Central memory CD8-positive, alpha-beta T cell (primary cell): ENCODE results near the gene CSF2RB.

Experiments
- ATAC-seq: fragments of 150-1000 bp; cut with Tn5 transposase; replicated peaks from 2 replicates; pipeline ENCODE4 v1.10.0; 2022; ENCODE audit warnings: mild to moderate bottlenecking, moderate FRiP score, moderate number of reproducible peaks; ENCODE audit not compliant: poor library complexity, severe bottlenecking; ENCODE audit errors: extremely low read depth
- DNase-seq, 2 donors: peaks; one replicate each; pipeline ENCODE4 v3.0.0; 2021; ENCODE audit warnings: low spot score in 2 of 2
- H3K27ac Mint-ChIP-seq: one replicate; pipeline ENCODE4 v1.8.0; 2022; ENCODE audit warnings: low read depth, mild to moderate bottlenecking, moderate library complexity, mixed read lengths
- H3K27me3 Mint-ChIP-seq: one replicate; pipeline ENCODE4 v1.8.0; 2022; ENCODE audit warnings: mixed read lengths
- H3K36me3 Mint-ChIP-seq: one replicate; pipeline ENCODE4 v1.8.0; 2022; ENCODE audit warnings: mild to moderate bottlenecking, moderate library complexity, mixed read lengths; ENCODE audit not compliant: insufficient read depth
- H3K4me1 Mint-ChIP-seq: one replicate; pipeline ENCODE4 v1.8.0; 2022; ENCODE audit warnings: mixed read lengths
- H3K4me3 Mint-ChIP-seq: one replicate; pipeline ENCODE4 v1.8.0; 2022; ENCODE audit warnings: mild to moderate bottlenecking, moderate library complexity, mixed read lengths
- H3K9me3 Mint-ChIP-seq: one replicate; pipeline ENCODE4 v1.8.0; 2022; ENCODE audit warnings: mixed read lengths

CSF2RB gene

GRCh38 chr22:36898690-36899089, 14.7 kb upstream of the CSF2RB start:
- Mint-ChIP-seq H3K36me3 (no peaks in the 10 kb centered on the region), H3K27ac (no peak overlapping the region), H3K4me3 (no peak overlapping the region), H3K27me3 (peaks cover 67% of the 10 kb centered on the region), H3K4me1 (peaks cover 7% of the 10 kb centered on the region), H3K9me3 (no peaks in the 10 kb centered on the region)
- DNase-seq = no peak
- no peak for ATAC-seq

- DNase-seq (no peak), ATAC-seq (no peak)
- no peak overlapping the region for H3K27ac Mint-ChIP-seq
- H3K4me3 Mint-ChIP-seq = no peak overlapping the region
- peaks cover 7% of the 10 kb centered on the region for H3K4me1 Mint-ChIP-seq
- H3K36me3 Mint-ChIP-seq = no peaks in the 10 kb centered on the region
- H3K9me3 Mint-ChIP-seq = no peaks in the 10 kb centered on the region
- peaks cover 75% of the 10 kb centered on the region for H3K27me3 Mint-ChIP-seq
These were observed 13.9 kb upstream of the CSF2RB start for GRCh38 chr22:36899498-36899897.

GRCh38 chr22:36900225-36900624, 13.2 kb upstream of the CSF2RB start:
- peaks cover 82% of the 10 kb centered on the region for H3K27me3 Mint-ChIP-seq
- H3K27ac Mint-ChIP-seq = no peak overlapping the region
- no peak for DNase-seq
- no peaks in the 10 kb centered on the region for H3K36me3 Mint-ChIP-seq
- no peak overlapping the region for H3K4me3 Mint-ChIP-seq
- H3K4me1 Mint-ChIP-seq = peaks cover 7% of the 10 kb centered on the region
- H3K9me3 Mint-ChIP-seq = no peaks in the 10 kb centered on the region
- no peak for ATAC-seq

- DNase-seq (no peak), ATAC-seq (no peak)
- Mint-ChIP-seq H3K9me3 (no peaks in the 10 kb centered on the region), H3K4me1 (peaks cover 7% of the 10 kb centered on the region), H3K4me3 (no peak overlapping the region), H3K27me3 (peaks cover 89% of the 10 kb centered on the region), H3K27ac (peak overlapping the region; percentile 67), H3K36me3 (no peaks in the 10 kb centered on the region)
These were observed 12.5 kb upstream of the CSF2RB start for GRCh38 chr22:36900880-36901279.

GRCh38 chr22:36901411-36902142, 11.9 kb upstream of the CSF2RB start:
- peaks cover 89% of the 10 kb centered on the region for H3K27me3 Mint-ChIP-seq
- peaks cover 7% of the 10 kb centered on the region for H3K4me1 Mint-ChIP-seq
- H3K9me3 Mint-ChIP-seq = no peaks in the 10 kb centered on the region
- DNase-seq (no peak), ATAC-seq (peak; percentile 32)
- peak overlapping the region; percentile 67 for H3K27ac Mint-ChIP-seq
- H3K36me3 Mint-ChIP-seq = no peaks in the 10 kb centered on the region
- H3K4me3 Mint-ChIP-seq = no peak overlapping the region

- Mint-ChIP-seq H3K4me1 (peaks cover 7% of the 10 kb centered on the region), H3K4me3 (no peak overlapping the region), H3K27me3 (peaks cover 88% of the 10 kb centered on the region), H3K36me3 (no peaks in the 10 kb centered on the region), H3K9me3 (no peaks in the 10 kb centered on the region), H3K27ac (no peak overlapping the region)
- ATAC-seq (no peak), DNase-seq (no peak)
These were observed 11.1 kb upstream of the CSF2RB start for GRCh38 chr22:36902143-36902926.

GRCh38 chr22:36904260-36904880, 9.1 kb upstream of the CSF2RB start:
- ATAC-seq (no peak), DNase-seq (no peak)
- Mint-ChIP-seq H3K4me1 (peaks cover 7% of the 10 kb centered on the region), H3K9me3 (no peaks in the 10 kb centered on the region), H3K36me3 (no peaks in the 10 kb centered on the region), H3K27ac (no peak overlapping the region), H3K27me3 (peaks cover 89% of the 10 kb centered on the region), H3K4me3 (no peak overlapping the region)

GRCh38 chr22:36907253-36908195, 5.9 kb upstream of the CSF2RB start:
- Mint-ChIP-seq H3K36me3 (no peaks in the 10 kb centered on the region), H3K9me3 (no peaks in the 10 kb centered on the region), H3K27me3 (peaks cover 78% of the 10 kb centered on the region), H3K27ac (no peak overlapping the region), H3K4me3 (no peak overlapping the region), H3K4me1 (no peaks in the 10 kb centered on the region)
- no peak for DNase-seq
- ATAC-seq = no peak

- no peak overlapping the region for H3K27ac Mint-ChIP-seq
- H3K4me3 Mint-ChIP-seq = no peak overlapping the region
- DNase-seq (no peak), ATAC-seq (no peak)
- H3K36me3 Mint-ChIP-seq = peaks cover 3% of the 10 kb centered on the region
- no peaks in the 10 kb centered on the region for H3K4me1 Mint-ChIP-seq
- peaks cover 74% of the 10 kb centered on the region for H3K27me3 Mint-ChIP-seq
- no peaks in the 10 kb centered on the region for H3K9me3 Mint-ChIP-seq
These were observed 3.0 kb upstream of the CSF2RB start for GRCh38 chr22:36910461-36910860.

- DNase-seq (no peak), ATAC-seq (no peak)
- Mint-ChIP-seq H3K27ac (no peak overlapping the region), H3K27me3 (peaks cover 63% of the 10 kb centered on the region), H3K36me3 (peaks cover 3% of the 10 kb centered on the region), H3K4me3 (no peak overlapping the region), H3K9me3 (no peaks in the 10 kb centered on the region), H3K4me1 (no peaks in the 10 kb centered on the region)
These were observed 1.4 kb upstream of the CSF2RB start for GRCh38 chr22:36911887-36912661.

GRCh38 chr22:36912694-36913426, 568 bp upstream of the CSF2RB start:
- Mint-ChIP-seq H3K4me3 (peak overlapping the region; percentile 16), H3K27me3 (peaks cover 55% of the 10 kb centered on the region), H3K4me1 (no peaks in the 10 kb centered on the region), H3K9me3 (no peaks in the 10 kb centered on the region), H3K27ac (peak overlapping the region; percentile 48), H3K36me3 (peaks cover 3% of the 10 kb centered on the region)
- no peak for ATAC-seq
- no peak for DNase-seq
